Neuron (in vitro differentiated cells): ENCODE results near the gene CST6.

Experiments
- H2AFZ ChIP-seq: one replicate; pipeline ENCODE4 v1.6.1; 2013; ENCODE audit warnings: low read depth, mild to moderate bottlenecking, inconsistent platforms, low read length, moderate library complexity
- H3K27me3 ChIP-seq: one replicate; pipeline ENCODE4 v1.6.1; 2013; ENCODE audit warnings: low read length; ENCODE audit not compliant: insufficient read depth
- H3K36me3 ChIP-seq: one replicate; pipeline ENCODE4 v1.6.1; 2013; ENCODE audit warnings: low read length; ENCODE audit not compliant: insufficient read depth
- H3K4me1 ChIP-seq: one replicate; pipeline ENCODE4 v1.6.1; 2013; ENCODE audit warnings: low read length; ENCODE audit not compliant: insufficient read depth
- H3K4me3 ChIP-seq: 2 replicates; pipeline ENCODE4 v1.5.1; 2013; ENCODE audit warnings: mild to moderate bottlenecking, low read length, moderate library complexity
- H3K9me3 ChIP-seq: one replicate; pipeline ENCODE4 v1.6.1; 2013; ENCODE audit warnings: low read length

CST6 gene

GRCh38 chr11:66035653-66036333, 24.0 kb downstream of the CST6 start:
- peaks cover 2% of the 10 kb centered on the region for H3K4me1 ChIP-seq
- no peaks in the 10 kb centered on the region for H3K36me3 ChIP-seq
- H3K4me3 ChIP-seq, result no peak overlapping the region
- peaks cover 6% of the 10 kb centered on the region for H3K9me3 ChIP-seq
- no peak overlapping the region for H2AFZ ChIP-seq
- H3K27me3 ChIP-seq, result no peaks in the 10 kb centered on the region

GRCh38 chr11:66036334-66036710, 24.5 kb downstream of the CST6 start:
- H3K4me3 ChIP-seq, result no peak overlapping the region
- no peak overlapping the region for H2AFZ ChIP-seq
- no peaks in the 10 kb centered on the region for H3K27me3 ChIP-seq
- peaks cover 7% of the 10 kb centered on the region for H3K4me1 ChIP-seq
- H3K9me3 ChIP-seq, result peaks cover 6% of the 10 kb centered on the region
- no peaks in the 10 kb centered on the region for H3K36me3 ChIP-seq

GRCh38 chr11:66037327-66037726, 25.5 kb downstream of the CST6 start:
- peaks cover 6% of the 10 kb centered on the region for H3K9me3 ChIP-seq
- no peak overlapping the region for H2AFZ ChIP-seq
- H3K36me3 ChIP-seq, result no peaks in the 10 kb centered on the region
- H3K4me3 ChIP-seq, result no peak overlapping the region
- no peaks in the 10 kb centered on the region for H3K27me3 ChIP-seq
- peaks cover 7% of the 10 kb centered on the region for H3K4me1 ChIP-seq

- H3K27me3 ChIP-seq, result no peaks in the 10 kb centered on the region
- peaks cover 7% of the 10 kb centered on the region for H3K4me1 ChIP-seq
- peaks cover 10% of the 10 kb centered on the region for H3K9me3 ChIP-seq
- no peak overlapping the region for H2AFZ ChIP-seq
- no peaks in the 10 kb centered on the region for H3K36me3 ChIP-seq
- H3K4me3 ChIP-seq, result no peak overlapping the region
Measured at GRCh38 chr11:66039765-66040164, 28.0 kb downstream of the CST6 start.

GRCh38 chr11:66042227-66042995, 30.6 kb downstream of the CST6 start:
- Histone ChIP-seq H3K4me1 (peaks cover 10% of the 10 kb centered on the region), H3K27me3 (no peaks in the 10 kb centered on the region)

GRCh38 chr11:66042996-66043906, 31.4 kb downstream of the CST6 start:
- H2AFZ ChIP-seq, result no peak overlapping the region
- no peaks in the 10 kb centered on the region for H3K27me3 ChIP-seq
- H3K4me1 ChIP-seq, result peaks cover 10% of the 10 kb centered on the region
- H3K9me3 ChIP-seq, result peaks cover 4% of the 10 kb centered on the region
- H3K36me3 ChIP-seq, result no peaks in the 10 kb centered on the region
- H3K4me3 ChIP-seq, result no peak overlapping the region

More at GRCh38 chr11:66042227-66042995, 30.6 kb downstream of the CST6 start:
- Histone ChIP-seq H3K9me3 (peaks cover 4% of the 10 kb centered on the region), H2AFZ (no peak overlapping the region), H3K4me3 (no peak overlapping the region), H3K36me3 (no peaks in the 10 kb centered on the region)

- Histone ChIP-seq H2AFZ (no peak overlapping the region), H3K4me3 (no peak overlapping the region), H3K27me3 (no peaks in the 10 kb centered on the region), H3K9me3 (peaks cover 4% of the 10 kb centered on the region), H3K4me1 (peaks cover 18% of the 10 kb centered on the region), H3K36me3 (no peaks in the 10 kb centered on the region)
Measured at GRCh38 chr11:66044757-66045156, 32.9 kb downstream of the CST6 start.

GRCh38 chr11:66045177-66045639, 33.4 kb downstream of the CST6 start:
- Histone ChIP-seq H2AFZ (no peak overlapping the region), H3K4me3 (no peak overlapping the region), H3K36me3 (no peaks in the 10 kb centered on the region), H3K27me3 (no peaks in the 10 kb centered on the region), H3K9me3 (peaks cover 4% of the 10 kb centered on the region), H3K4me1 (peaks cover 18% of the 10 kb centered on the region)

GRCh38 chr11:66046901-66047300, 35.1 kb downstream of the CST6 start:
- H2AFZ ChIP-seq, result no peak overlapping the region
- H3K4me3 ChIP-seq, result no peak overlapping the region
- peaks cover 22% of the 10 kb centered on the region for H3K4me1 ChIP-seq

GRCh38 chr11:66047541-66048365, 35.9 kb downstream of the CST6 start:
- H3K36me3 ChIP-seq, result no peaks in the 10 kb centered on the region
- H3K27me3 ChIP-seq, result no peaks in the 10 kb centered on the region
- H3K4me3 ChIP-seq, result no peak overlapping the region
- peaks cover 22% of the 10 kb centered on the region for H3K4me1 ChIP-seq
- H2AFZ ChIP-seq, result no peak overlapping the region
- peaks cover 4% of the 10 kb centered on the region for H3K9me3 ChIP-seq

More at GRCh38 chr11:66046901-66047300, 35.1 kb downstream of the CST6 start:
- Histone ChIP-seq H3K9me3 (peaks cover 4% of the 10 kb centered on the region), H3K36me3 (no peaks in the 10 kb centered on the region), H3K27me3 (no peaks in the 10 kb centered on the region)

GRCh38 chr11:66048547-66049323, 36.9 kb downstream of the CST6 start, which contains the start of gene GAL3ST3:
GAL3ST3 (minus strand) TSS chr11:66049161; CDS start chr11:66045415, 3,746 bp downstream.
- no peaks in the 10 kb centered on the region for H3K27me3 ChIP-seq
- peak within 1 kb of the TSS; percentile 51 for H2AFZ ChIP-seq
- H3K4me3 ChIP-seq, result peak within 1 kb of the TSS; percentile 47
- peaks cover 31% of the 10 kb centered on the region for H3K4me1 ChIP-seq
- H3K9me3 ChIP-seq, result no peaks in the 10 kb centered on the region
- peaks cover 4% of the 10 kb centered on the region for H3K36me3 ChIP-seq
